Measurements from ENCODE around the gene AGAP1. TPM values are rescaled to one million over a fixed set of nuclear protein-coding genes. Genes with fewer than 3 reads are reported as not detected.

Gene AGAP1
- total RNA-seq, 2 donors from 2014 or later = 19.1 to 20.8 TPM

- Histone ChIP-seq H3K36me3 (peaks cover 3% of the 10 kb centered on the region), H3K9me3 (no peaks in the 10 kb centered on the region), H3K4me3 (no peak overlapping the region), H3K4me1 (ENCODE audit: control insufficient read depth in 1 of 2, low read depth in 2 of 2) (no peaks in the 10 kb centered on the region), H3K27me3 (replicated peaks; ENCODE audit: insufficient read depth) (no peaks in the 10 kb centered on the region), H3K27ac (no peak overlapping the region)
- TF ChIP-seq CTCF (IDR thresholded peaks at IDR 0.05) = no peak
- ATAC-seq (ENCODE audit: insufficient number of reproducible peaks, low FRiP score, low read depth) (no peak), DNase-seq (ENCODE audit: low spot score) (no peak)
Measured at GRCh38 chr2:235811446-235812184, 317.8 kb downstream of the AGAP1 start.

GRCh38 chr2:235812185-235812665 is 318.4 kb downstream of the AGAP1 start:
- H3K27me3 ChIP-seq (replicated peaks; ENCODE audit: insufficient read depth) = no peaks in the 10 kb centered on the region
- H3K27ac ChIP-seq = no peak overlapping the region
- no peak overlapping the region for H3K4me3 ChIP-seq
- ATAC-seq (ENCODE audit: insufficient number of reproducible peaks, low FRiP score, low read depth) (no peak), DNase-seq (ENCODE audit: low spot score) (no peak)
- H3K4me1 ChIP-seq (ENCODE audit: control insufficient read depth in 1 of 2, low read depth in 2 of 2) = no peaks in the 10 kb centered on the region
- TF ChIP-seq CTCF (IDR thresholded peaks at IDR 0.05) = no peak
- no peaks in the 10 kb centered on the region for H3K9me3 ChIP-seq
- H3K36me3 ChIP-seq = peaks cover 3% of the 10 kb centered on the region

- peaks cover 3% of the 10 kb centered on the region for H3K36me3 ChIP-seq
- no peaks in the 10 kb centered on the region for H3K27me3 ChIP-seq (replicated peaks; ENCODE audit: insufficient read depth)
- no peak overlapping the region for H3K27ac ChIP-seq
- H3K4me1 ChIP-seq (ENCODE audit: control insufficient read depth in 1 of 2, low read depth in 2 of 2) = no peaks in the 10 kb centered on the region
- H3K9me3 ChIP-seq = no peaks in the 10 kb centered on the region
- H3K4me3 ChIP-seq = no peak overlapping the region
- DNase-seq (ENCODE audit: low spot score) = no peak
- no peak for TF ChIP-seq CTCF (IDR thresholded peaks at IDR 0.05)
- no peak for ATAC-seq (ENCODE audit: insufficient number of reproducible peaks, low FRiP score, low read depth)
Measured at GRCh38 chr2:235813398-235813797, 319.6 kb downstream of the AGAP1 start.

- Histone ChIP-seq H3K27me3 (replicated peaks; ENCODE audit: insufficient read depth) (no peaks in the 10 kb centered on the region), H3K4me1 (ENCODE audit: control insufficient read depth in 1 of 2, low read depth in 2 of 2) (no peaks in the 10 kb centered on the region), H3K27ac (no peak overlapping the region), H3K36me3 (no peaks in the 10 kb centered on the region), H3K9me3 (no peaks in the 10 kb centered on the region), H3K4me3 (no peak overlapping the region)
- TF ChIP-seq CTCF (IDR thresholded peaks at IDR 0.05) = no peak
- ATAC-seq (ENCODE audit: insufficient number of reproducible peaks, low FRiP score, low read depth) (no peak), DNase-seq (ENCODE audit: low spot score) (no peak)
Measured at GRCh38 chr2:235820571-235820970, 326.7 kb downstream of the AGAP1 start.

- H3K4me3 ChIP-seq = no peak overlapping the region
- ATAC-seq (ENCODE audit: insufficient number of reproducible peaks, low FRiP score, low read depth) (no peak), DNase-seq (ENCODE audit: low spot score) (no peak)
- no peaks in the 10 kb centered on the region for H3K4me1 ChIP-seq (ENCODE audit: control insufficient read depth in 1 of 2, low read depth in 2 of 2)
- H3K27me3 ChIP-seq (replicated peaks; ENCODE audit: insufficient read depth) = no peaks in the 10 kb centered on the region
- no peak for TF ChIP-seq CTCF (IDR thresholded peaks at IDR 0.05)
- H3K36me3 ChIP-seq = no peaks in the 10 kb centered on the region
- no peak overlapping the region for H3K27ac ChIP-seq
- no peaks in the 10 kb centered on the region for H3K9me3 ChIP-seq
Measured at GRCh38 chr2:235824331-235824730, 330.5 kb downstream of the AGAP1 start.

Data from thoracic aorta (tissue), 2 donors.